Measurements from ENCODE around the gene MRGPRE.

Gene MRGPRE

GRCh38 chr11:3191586-3192324, 40.5 kb downstream of the MRGPRE start:
- Histone ChIP-seq H3K4me1 (ENCODE audit: low read length) (no peaks in the 10 kb centered on the region), H3K27me3 (replicated peaks; ENCODE audit: insufficient read depth, low read length) (peaks cover 82% of the 10 kb centered on the region), H3K4me2 (ENCODE audit: low read depth, low read length) (no peak overlapping the region), H2AFZ (ENCODE audit: low read length) (no peak overlapping the region), H3K36me3 (replicated peaks; ENCODE audit: insufficient read depth, low read length) (no peaks in the 10 kb centered on the region), H3K9ac (ENCODE audit: low read length) (no peak overlapping the region), H3K27ac (ENCODE audit: low read length) (no peak overlapping the region), H4K20me1 (ENCODE audit: insufficient read depth, low read length) (no peaks in the 10 kb centered on the region), H3K9me2 (replicated peaks; ENCODE audit: insufficient read depth, low read length) (no peaks in the 10 kb centered on the region), H3K79me2 (ENCODE audit: low read length) (no peaks in the 10 kb centered on the region), H3K9me3 (replicated peaks; ENCODE audit: insufficient read depth, low read length) (no peaks in the 10 kb centered on the region), H3K4me3 (ENCODE audit: low read length) (no peak overlapping the region), H3F3A (ENCODE audit: insufficient read depth, low read length) (no peaks in the 10 kb centered on the region)
- DNase-seq: no peak
- TF ChIP-seq, protein P1, sequence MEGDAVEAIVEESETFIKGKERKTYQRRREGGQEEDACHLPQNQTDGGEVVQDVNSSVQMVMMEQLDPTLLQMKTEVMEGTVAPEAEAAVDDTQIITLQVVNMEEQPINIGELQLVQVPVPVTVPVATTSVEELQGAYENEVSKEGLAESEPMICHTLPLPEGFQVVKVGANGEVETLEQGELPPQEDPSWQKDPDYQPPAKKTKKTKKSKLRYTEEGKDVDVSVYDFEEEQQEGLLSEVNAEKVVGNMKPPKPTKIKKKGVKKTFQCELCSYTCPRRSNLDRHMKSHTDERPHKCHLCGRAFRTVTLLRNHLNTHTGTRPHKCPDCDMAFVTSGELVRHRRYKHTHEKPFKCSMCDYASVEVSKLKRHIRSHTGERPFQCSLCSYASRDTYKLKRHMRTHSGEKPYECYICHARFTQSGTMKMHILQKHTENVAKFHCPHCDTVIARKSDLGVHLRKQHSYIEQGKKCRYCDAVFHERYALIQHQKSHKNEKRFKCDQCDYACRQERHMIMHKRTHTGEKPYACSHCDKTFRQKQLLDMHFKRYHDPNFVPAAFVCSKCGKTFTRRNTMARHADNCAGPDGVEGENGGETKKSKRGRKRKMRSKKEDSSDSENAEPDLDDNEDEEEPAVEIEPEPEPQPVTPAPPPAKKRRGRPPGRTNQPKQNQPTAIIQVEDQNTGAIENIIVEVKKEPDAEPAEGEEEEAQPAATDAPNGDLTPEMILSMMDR (IDR thresholded peaks at IDR 0.05; ENCODE audit: low read length): no peak
- no peak for TF ChIP-seq EZH2 (optimal IDR thresholded peaks at IDR 0.05; ENCODE audit: low read depth, low read length)
- TF ChIP-seq EZH2phosphoT487 (IDR thresholded peaks at IDR 0.05; ENCODE audit: low read length): no peak

DNA sequence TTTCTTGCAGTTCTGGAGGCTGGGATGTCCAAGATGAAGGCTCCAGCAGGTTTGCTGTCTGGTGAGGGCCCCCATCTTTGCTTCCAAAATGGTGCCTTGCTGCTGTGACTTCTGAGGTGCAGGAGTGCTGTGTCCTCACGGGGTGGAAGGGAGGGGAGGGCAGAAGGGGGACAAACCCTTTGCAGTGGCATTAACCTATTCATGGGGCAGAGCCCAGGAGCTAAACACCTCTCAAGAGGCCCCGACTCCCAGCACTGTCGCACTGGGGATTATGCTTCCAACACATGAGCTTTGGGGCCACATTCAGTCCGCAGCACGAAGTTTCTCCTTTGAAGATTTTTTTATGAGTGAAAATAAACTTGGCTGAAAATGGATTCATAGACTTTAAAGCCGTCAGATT, 41.6 kb downstream of the MRGPRE start:
- Histone ChIP-seq H3K79me2 (ENCODE audit: low read length) (no peaks in the 10 kb centered on the region), H3K9me3 (replicated peaks; ENCODE audit: insufficient read depth, low read length) (no peaks in the 10 kb centered on the region), H3F3A (ENCODE audit: insufficient read depth, low read length) (no peaks in the 10 kb centered on the region), H3K27ac (ENCODE audit: low read length) (no peak overlapping the region), H3K9ac (ENCODE audit: low read length) (no peak overlapping the region), H3K36me3 (replicated peaks; ENCODE audit: insufficient read depth, low read length) (no peaks in the 10 kb centered on the region), H3K4me2 (ENCODE audit: low read depth, low read length) (no peak overlapping the region), H3K4me1 (ENCODE audit: low read length) (no peaks in the 10 kb centered on the region), H3K4me3 (ENCODE audit: low read length) (no peak overlapping the region), H3K9me2 (replicated peaks; ENCODE audit: insufficient read depth, low read length) (no peaks in the 10 kb centered on the region), H2AFZ (ENCODE audit: low read length) (no peak overlapping the region), H3K27me3 (replicated peaks; ENCODE audit: insufficient read depth, low read length) (peaks cover 74% of the 10 kb centered on the region), H4K20me1 (ENCODE audit: insufficient read depth, low read length) (no peaks in the 10 kb centered on the region)
- DNase-seq: no peak
- TF ChIP-seq, protein P1 (IDR thresholded peaks at IDR 0.05; ENCODE audit: low read length): no peak
- TF ChIP-seq EZH2phosphoT487 (IDR thresholded peaks at IDR 0.05; ENCODE audit: low read length) (no peak), EZH2 (optimal IDR thresholded peaks at IDR 0.05; ENCODE audit: low read depth, low read length) (no peak)

DNA sequence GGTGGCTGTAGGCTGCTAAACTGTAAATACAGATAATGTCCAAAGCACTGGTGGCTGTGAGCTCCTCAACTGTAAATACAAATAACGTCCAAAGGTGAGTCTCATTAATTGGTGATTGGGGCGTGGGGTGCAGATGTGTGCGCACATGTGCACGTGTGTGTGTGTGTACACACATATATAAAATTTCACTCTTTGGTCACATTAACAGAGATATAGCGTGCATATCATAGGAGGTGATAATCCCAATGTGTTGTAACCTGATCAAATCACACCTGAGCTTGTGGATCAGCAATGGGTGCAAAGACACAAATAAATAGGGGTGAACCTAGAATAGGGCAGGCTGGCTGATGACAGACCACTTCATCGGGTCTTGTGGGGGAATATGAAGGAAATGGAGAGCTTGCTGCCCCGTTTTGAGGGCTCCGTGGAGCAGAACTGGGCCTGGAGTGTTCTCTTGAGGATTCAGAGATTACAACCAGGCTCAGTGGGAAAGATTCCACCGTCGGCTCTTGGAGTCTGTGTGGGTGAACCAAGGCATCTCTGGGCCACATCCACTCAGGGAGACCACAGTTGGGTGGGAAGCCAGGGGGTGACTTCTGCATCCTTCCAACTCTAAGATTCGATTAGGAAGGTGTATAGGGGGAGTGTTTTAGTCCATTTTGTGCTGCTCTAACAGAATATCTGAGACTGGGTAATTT, 42.2 kb downstream of the MRGPRE start:
- Histone ChIP-seq H2AFZ (ENCODE audit: low read length) (no peak overlapping the region), H3K4me1 (ENCODE audit: low read length) (no peaks in the 10 kb centered on the region), H3K9me2 (replicated peaks; ENCODE audit: insufficient read depth, low read length) (no peaks in the 10 kb centered on the region), H3K79me2 (ENCODE audit: low read length) (no peaks in the 10 kb centered on the region), H3K9ac (ENCODE audit: low read length) (no peak overlapping the region), H3K27me3 (replicated peaks; ENCODE audit: insufficient read depth, low read length) (peaks cover 73% of the 10 kb centered on the region), H3K9me3 (replicated peaks; ENCODE audit: insufficient read depth, low read length) (no peaks in the 10 kb centered on the region), H3K4me2 (ENCODE audit: low read depth, low read length) (no peak overlapping the region), H3K27ac (ENCODE audit: low read length) (no peak overlapping the region), H3K4me3 (ENCODE audit: low read length) (no peak overlapping the region), H3F3A (ENCODE audit: insufficient read depth, low read length) (no peaks in the 10 kb centered on the region), H4K20me1 (ENCODE audit: insufficient read depth, low read length) (no peaks in the 10 kb centered on the region), H3K36me3 (replicated peaks; ENCODE audit: insufficient read depth, low read length) (no peaks in the 10 kb centered on the region)
- no peak for DNase-seq
- TF ChIP-seq, protein P1 (IDR thresholded peaks at IDR 0.05; ENCODE audit: low read length): no peak
- TF ChIP-seq EZH2 (optimal IDR thresholded peaks at IDR 0.05; ENCODE audit: low read depth, low read length) (no peak), EZH2phosphoT487 (IDR thresholded peaks at IDR 0.05; ENCODE audit: low read length) (no peak)
